ENCODE data around the gene ZNF106.

The ZNF106 gene

GRCh38 chr15:42364529-42364928, 126.4 kb downstream of the ZNF106 start:
- DNase-seq, result no peak

GRCh38 chr15:42363942-42364341, 127.0 kb downstream of the ZNF106 start:
- DNase-seq, result no peak

GRCh38 chr15:42363487-42363886, 127.5 kb downstream of the ZNF106 start:
- DNase-seq, result no peak
